H1 (cell line): ENCODE data around the gene IL2RA. TPM values are rescaled to one million over a fixed set of nuclear protein-coding genes. Genes with fewer than 3 reads are reported as not detected.

Experiments used
- CTCF ChIA-PET: fragments of 300-600 bp; sonication (Branson Sonifier 250); formaldehyde crosslinking; loops from one replicate; lab custom pipeline; 2021; ENCODE audit not compliant: partially characterized antibody; lab: Charles Lee
- POLR2A ChIA-PET: fragments of 300-600 bp; sonication (Branson Sonifier 250); formaldehyde crosslinking; loops from one replicate; lab custom pipeline; 2021; ENCODE audit warnings: inconsistent platforms; ENCODE audit not compliant: partially characterized antibody; lab: Charles Lee
- DNase-seq, 2 experiments: peaks; one replicate each; pipeline versions ENCODE4 v3.0.0 to v3.0.0-alpha.2; 2010 to 2022; ENCODE audit warnings: low spot score in 2 of 2, low read depth in 1 of 2, mixed read lengths in 1 of 2
- FAIRE-seq: peaks from 2 replicates; lab custom pipeline; 2011; peaks lifted over from hg19 to GRCh38; lab: Jason Lieb, UNC
- H2AFZ ChIP-seq: 2 replicates; pipeline ENCODE4 v1.8.1; 2012; ENCODE audit warnings: low read length, inconsistent platforms
- H2AK5ac ChIP-seq: 2 replicates; pipeline ENCODE4 v1.6.1; 2013; ENCODE audit warnings: low read depth, low read length
- H2BK120ac ChIP-seq: replicated peaks from 2 replicates; pipeline ENCODE3; 2013; ENCODE audit warnings: low read depth, low read length, inconsistent platforms
- H2BK12ac ChIP-seq: 2 replicates; pipeline ENCODE4 v1.6.1; 2013; ENCODE audit warnings: low read depth, low read length
- H2BK15ac ChIP-seq: 2 replicates; pipeline ENCODE4 v1.6.1; 2013; ENCODE audit warnings: low read length
- H2BK20ac ChIP-seq: 2 replicates; pipeline ENCODE4 v1.6.1; 2013; ENCODE audit warnings: low read length
- H2BK5ac ChIP-seq: 2 replicates; pipeline ENCODE4 v1.6.1; 2013; ENCODE audit warnings: low read depth, low read length
- H3K14ac ChIP-seq: 2 replicates; pipeline ENCODE4 v1.6.1; 2013; ENCODE audit warnings: inconsistent platforms; ENCODE audit not compliant: insufficient read length
- H3K18ac ChIP-seq: 2 replicates; pipeline ENCODE4 v1.6.1; 2013; ENCODE audit warnings: low read length; ENCODE audit errors: extremely low read depth
- H3K23ac ChIP-seq: 2 replicates; pipeline ENCODE4 v1.6.1; 2013; ENCODE audit warnings: inconsistent platforms; ENCODE audit not compliant: insufficient read length
- H3K23me2 ChIP-seq: 2 replicates; pipeline ENCODE4 v1.6.1; 2013; ENCODE audit warnings: low read depth, low read length
- H3K27ac ChIP-seq: 2 replicates; pipeline ENCODE4 v1.6.1; 2011; ENCODE audit warnings: low read depth, low read length, inconsistent platforms
- H3K27me3 ChIP-seq, 4 experiments: replicated peaks in 1 of 4; 1 replicate in 1 of 4; 2 replicates in 3 of 4; pipeline versions ENCODE4 v1.6.1 to v1.8.1; 2011 to 2013; ENCODE audit warnings: low read length in 3 of 4, mild to moderate bottlenecking in 3 of 4, inconsistent platforms in 2 of 4, mixed read lengths in 2 of 4, moderate library complexity in 1 of 4; ENCODE audit not compliant: control insufficient read depth in 3 of 4, insufficient read depth in 3 of 4; ENCODE audit errors: extremely low read depth in 1 of 4
- H3K36me3 ChIP-seq, 4 experiments: 2 replicates each; pipeline versions ENCODE4 v1.6.1 to v1.8.1; 2011 to 2013; ENCODE audit warnings: mild to moderate bottlenecking in 4 of 4, low read length in 3 of 4, moderate library complexity in 2 of 4, control low read depth in 1 of 4, inconsistent platforms in 1 of 4; ENCODE audit not compliant: insufficient read depth in 4 of 4, control insufficient read depth in 2 of 4
- H3K4ac ChIP-seq: replicated peaks from 2 replicates; pipeline ENCODE3; 2013; ENCODE audit warnings: low read length, low read depth, mixed read lengths, inconsistent platforms; ENCODE audit not compliant: insufficient read length
- H3K4me1 ChIP-seq, 4 experiments: replicated peaks in 1 of 4; 1 replicate in 1 of 4; 2 replicates in 3 of 4; pipeline versions ENCODE4 v1.6.1 to v1.8.1; 2011 to 2013; ENCODE audit warnings: low read length in 3 of 4, inconsistent platforms in 2 of 4, mixed read lengths in 1 of 4; ENCODE audit not compliant: insufficient read depth in 4 of 4, control insufficient read depth in 3 of 4
- H3K4me2 ChIP-seq, 2 experiments: 2 replicates each; pipeline versions ENCODE4 v1.6.1 to v1.8.1; 2011 to 2013; ENCODE audit warnings: low read depth in 2 of 2, low read length in 2 of 2, control low read depth in 1 of 2, inconsistent platforms in 1 of 2, mild to moderate bottlenecking in 1 of 2; ENCODE audit not compliant: insufficient read depth in 1 of 2
- H3K4me3 ChIP-seq, 4 experiments: fragments of 200-600, 300-600 bp in 1 of 4; sonication (generic), shearing (Covaris generic), sonication (Bioruptor Twin) in 1 of 4; 2 replicates each; pipeline versions ENCODE4 v1.5.1 to v1.8.1; 2011 to 2016; ENCODE audit warnings: low read length in 4 of 4, low read depth in 3 of 4, control low read depth in 2 of 4, inconsistent platforms in 2 of 4, mild to moderate bottlenecking in 2 of 4, mixed read lengths in 1 of 4, moderate library complexity in 1 of 4; ENCODE audit not compliant: insufficient read depth in 2 of 4; ENCODE audit errors: extremely low read depth in 1 of 4
- H3K56ac ChIP-seq: replicated peaks from 2 replicates; pipeline ENCODE3; 2013; ENCODE audit warnings: low read depth, mild to moderate bottlenecking, mixed read lengths, low read length, inconsistent platforms; ENCODE audit not compliant: insufficient read length
- H3K79me1 ChIP-seq: 2 replicates; pipeline ENCODE4 v1.6.1; 2013; ENCODE audit warnings: low read depth, low read length, control low read depth
- H3K79me2 ChIP-seq, 2 experiments: 2 replicates each; pipeline versions ENCODE4 v1.6.1 to v1.8.1; 2012 to 2013; ENCODE audit warnings: low read length in 2 of 2, mild to moderate bottlenecking in 2 of 2, inconsistent platforms in 1 of 2; ENCODE audit not compliant: insufficient read depth in 2 of 2, control insufficient read depth in 1 of 2
- H3K9ac ChIP-seq, 4 experiments: replicated peaks in 1 of 4; 1 replicate in 1 of 4; 2 replicates in 3 of 4; pipeline versions ENCODE4 v1.6.1 to v1.8.1; 2011 to 2013; ENCODE audit warnings: low read depth in 3 of 4, low read length in 3 of 4, control low read depth in 2 of 4, mild to moderate bottlenecking in 2 of 4, moderate library complexity in 2 of 4, inconsistent platforms in 1 of 4; ENCODE audit errors: extremely low read depth in 1 of 4
- H3K9me3 ChIP-seq, 2 experiments: 2 replicates each; pipeline versions ENCODE4 v1.6.1 to v1.8.1; 2012 to 2013; ENCODE audit warnings: mild to moderate bottlenecking in 2 of 2, moderate library complexity in 2 of 2, control low read depth in 1 of 2, inconsistent platforms in 1 of 2, low read depth in 1 of 2, low read length in 1 of 2, mixed read lengths in 1 of 2; ENCODE audit not compliant: insufficient read depth in 2 of 2
- H4K20me1 ChIP-seq, 2 experiments: replicated peaks in 1 of 2; 2 replicates each; pipeline versions ENCODE3 to v1.8.1; 2011 to 2013; ENCODE audit warnings: inconsistent platforms in 2 of 2, low read length in 2 of 2, mild to moderate bottlenecking in 1 of 2; ENCODE audit not compliant: insufficient read depth in 2 of 2, control insufficient read depth in 1 of 2
- H4K5ac ChIP-seq: 2 replicates; pipeline ENCODE4 v1.6.1; 2013; ENCODE audit warnings: low read length, low read depth, mixed read lengths, inconsistent platforms; ENCODE audit not compliant: insufficient read length
- H4K8ac ChIP-seq: 2 replicates; pipeline ENCODE4 v1.8.0; 2013; ENCODE audit warnings: mild to moderate bottlenecking, moderate library complexity, low read length, inconsistent platforms; ENCODE audit not compliant: insufficient read depth; ENCODE audit errors: extremely low read depth
- H4K91ac ChIP-seq: replicated peaks from 2 replicates; pipeline ENCODE3; 2013; ENCODE audit warnings: low read length, mixed read lengths, inconsistent platforms; ENCODE audit not compliant: insufficient read length
- CEBPB ChIP-seq: IDR thresholded peaks from 2 replicates; pipeline ENCODE4 v1.6.1; 2012; ENCODE audit warnings: low read depth, low read length
- TEAD4 ChIP-seq: IDR thresholded peaks from 2 replicates; pipeline ENCODE4 v1.6.1; 2012; ENCODE audit warnings: low read depth, low read length, inconsistent platforms, mixed read lengths
- YY1 ChIP-seq: IDR thresholded peaks from 2 replicates; pipeline ENCODE4 v1.6.1; 2011; ENCODE audit warnings: low read depth, mild to moderate bottlenecking, low read length
- WGBS, 2 experiments: shearing (Covaris generic) in 1 of 2; methylation state at CpG; one replicate each; pipeline versions ENCODE4 v1.1.6 to v1.1.7; 2013 to 2015; ENCODE audit warnings: low lambda C conversion rate in 2 of 2, mixed read lengths in 2 of 2, inconsistent platforms in 1 of 2, low coverage in 1 of 2, missing lambda C conversion rate in 1 of 2; ENCODE audit not compliant: insufficient replicate concordance in 2 of 2, insufficient coverage in 1 of 2, insufficient read length in 1 of 2; ENCODE audit errors: extremely low coverage in 1 of 2, missing lambda C conversion rate in 1 of 2; 5-methylcytosine and 5-hydroxymethylcytosine counted together
- polyA plus RNA-seq, 7 experiments: library from polyadenylated mRNA; depleted of rRNA in 3 of 7; stranded (reverse) in 5 of 7; unstranded in 2 of 7; fragments of >200 nt in 5 of 7; fragments of 200-250 nt in 2 of 7; gene quantifications; 1 replicate in 5 of 7; 2 replicates in 1 of 7; 4 replicates in 1 of 7; pipeline versions ENCODE4 v1.2.1 to v1.2.3, GENCODE V29; 2011 to 2013; ENCODE audit warnings: missing spikeins in 2 of 7, mixed read lengths in 2 of 7
- total RNA-seq: library from RNA; stranded (reverse); fragmentation: NEBNext Ultra II Directional; extraction: Animal tissue kit (Norgen Biotek cat#: 25700); gene quantifications from 2 replicates; pipeline ENCODE4 v1.2.1, GENCODE V29; 2021

The IL2RA gene
- total and polyA plus RNA-seq, 2 of the 8 experiments (the other 6 are each of a cell fraction or from before 2014, with no cell fraction given), result not detected

DNA sequence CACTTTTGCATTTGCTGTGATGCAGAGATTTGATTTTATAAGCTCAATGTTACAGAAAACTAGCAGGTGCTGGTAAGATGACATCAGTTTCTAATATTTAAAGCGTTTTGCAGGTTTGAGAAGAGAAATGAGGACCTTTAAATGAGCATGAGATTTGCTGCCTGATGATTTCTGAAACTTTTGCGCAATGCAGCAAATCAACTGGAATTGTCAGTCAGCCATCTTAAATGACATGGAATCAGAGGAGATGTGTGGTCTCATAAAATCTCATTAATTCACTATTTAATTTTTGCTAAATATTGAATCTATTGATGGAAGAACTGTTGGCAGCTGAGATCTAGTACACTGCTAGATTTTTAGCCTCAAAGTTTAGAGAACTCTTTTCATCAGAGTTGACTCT is 30.6 kb upstream of the IL2RA start:
- H4K5ac ChIP-seq, result no peak overlapping the region
- H3K9me3 ChIP-seq, result no peaks in the 10 kb centered on the region
- H3K27me3 ChIP-seq, result no peaks in the 10 kb centered on the region
- H3K23me2 ChIP-seq, result peaks cover 6% of the 10 kb centered on the region; the same call in 1 of the 2 replicates
- H4K20me1 ChIP-seq, result peaks cover 17 to 22% of the 10 kb centered on the region in 2 experiments
- H2BK12ac ChIP-seq, result no peak overlapping the region
- no peak overlapping the region for H3K23ac ChIP-seq
- peaks cover 5% of the 10 kb centered on the region for H3K79me1 ChIP-seq
- no peak overlapping the region for H2AK5ac ChIP-seq
- H4K8ac ChIP-seq, result no peak overlapping the region
- FAIRE-seq (no peak), DNase-seq (no peak)
- CTCF ChIA-PET, result interaction anchor here (1.1 to 1.4 kb wide), 2 partner anchors 75 to 116 kb away, joined by 3 to 4 read pairs; no protein-coding TSS in a partner anchor
- H3K4me2 ChIP-seq, result no peak overlapping the region
- peaks cover 6 to 28% (median 17%) of the 10 kb centered on the region in 4 experiments for H3K4me1 ChIP-seq
- H3K4me3 ChIP-seq, result no peak overlapping the region
- no peak overlapping the region for H4K91ac ChIP-seq
- WGBS, 2 experiments, result 78% methylated on average over 2 of the region's 2 CpGs; no CpG with 5 or more reads in 1 of the 2 experiments
- H3K14ac ChIP-seq, result no peak overlapping the region
- H3K4ac ChIP-seq, result no peak overlapping the region
- H2BK15ac ChIP-seq, result no peak overlapping the region
- no peak overlapping the region for H2BK20ac ChIP-seq
- H3K56ac ChIP-seq, result no peak overlapping the region
- peaks cover 0 to 4% (median 0%) of the 10 kb centered on the region in 4 experiments; a peak in 2 of 8 replicates for H3K36me3 ChIP-seq
- H2BK5ac ChIP-seq, result no peak overlapping the region
- TF ChIP-seq YY1 (no peak), TEAD4 (no peak), CEBPB (0 out of 2 replicates have a peak, but pooled peaks have one; percentile 2)
- H2BK120ac ChIP-seq, result no peak overlapping the region
- POLR2A ChIA-PET, result interaction anchor here (0.6 to 1.7 kb wide), 3 partner anchors 8 to 262 kb away, joined by 3 to 4 read pairs (median 3); no protein-coding TSS in a partner anchor
- H2AFZ ChIP-seq, result no peak overlapping the region
- no peak overlapping the region for H3K18ac ChIP-seq
- peaks cover 40 to 82% of the 10 kb centered on the region in 2 experiments for H3K79me2 ChIP-seq
- no peak overlapping the region for H3K27ac ChIP-seq
- H3K9ac ChIP-seq, result no peak overlapping the region
